OCI-LY7 (cell line): Measurements from ENCODE around the gene SECISBP2.

ENCODE experiments used
- CTCF ChIP-seq: fragments of 200-600 bp; sonication (generic); conservative IDR thresholded peaks from 2 replicates; pipeline ENCODE4 v1.5.1; 2014; ENCODE audit warnings: mild to moderate bottlenecking, antibody characterized with exemption, low read length, moderate library complexity, mixed read lengths
- EZH2phosphoT487 ChIP-seq: fragments of 200-600 bp; sonication (generic); IDR thresholded peaks from 2 replicates; pipeline ENCODE4 v1.6.1; 2018; ENCODE audit warnings: low read depth, borderline replicate concordance, mild to moderate bottlenecking, mixed run types, antibody characterized with exemption, low read length, moderate library complexity, mixed read lengths

DNA sequence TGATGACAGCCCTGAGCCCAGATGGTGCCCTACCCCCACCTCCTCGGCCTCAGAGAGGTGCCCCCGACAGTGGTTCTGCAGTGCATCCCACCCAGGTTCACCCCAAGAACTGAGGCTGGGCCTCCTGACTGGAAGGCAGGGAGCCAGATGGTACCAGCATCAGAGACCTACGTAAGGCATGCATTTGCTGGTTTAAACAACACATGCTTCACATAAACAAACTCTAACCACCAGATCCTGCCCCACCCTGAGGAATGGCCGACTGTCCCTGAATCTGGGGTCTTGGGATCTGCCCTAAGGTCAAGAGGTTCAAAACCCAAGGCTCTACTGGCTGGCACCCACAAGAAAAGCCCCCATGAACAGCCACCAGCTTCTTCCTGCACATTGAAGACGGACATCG, 73.3 kb downstream of the SECISBP2 start:
- TF ChIP-seq CTCF (no peak), EZH2phosphoT487 (no peak)
